HG02852 (cell line): Measurements from ENCODE around the gene TEAD4.

Experiments
- ATAC-seq: cut with Tn5 transposase; IDR thresholded peaks from one replicate; pipeline ENCODE4 v1.9.1; 2021; ENCODE audit warnings: mild to moderate bottlenecking, moderate library complexity; ENCODE audit not compliant: unreplicated experiment

Gene TEAD4

GRCh38 chr12:2960390-2960956, 1.3 kb downstream of the TEAD4 start:
- no peak for ATAC-seq

- ATAC-seq: no peak
Observed at GRCh38 chr12:2960996-2961616, 1.9 kb downstream of the TEAD4 start.

- no peak for ATAC-seq
Observed at GRCh38 chr12:2961705-2962104, 2.5 kb downstream of the TEAD4 start.

- no peak for ATAC-seq
Observed at GRCh38 chr12:2963154-2963759, 4.1 kb downstream of the TEAD4 start.

GRCh38 chr12:2963760-2964292, 4.6 kb downstream of the TEAD4 start:
- no peak for ATAC-seq

GRCh38 chr12:2967651-2968050, 8.5 kb downstream of the TEAD4 start:
- ATAC-seq: no peak

GRCh38 chr12:2970744-2971143, 11.5 kb downstream of the TEAD4 start:
- ATAC-seq: no peak

GRCh38 chr12:2973566-2973965, 14.4 kb downstream of the TEAD4 start:
- ATAC-seq: no peak

GRCh38 chr12:2974560-2974971, 15.4 kb downstream of the TEAD4 start:
- ATAC-seq: no peak

- no peak for ATAC-seq
Observed at GRCh38 chr12:2976581-2976996, 17.4 kb downstream of the TEAD4 start.

- ATAC-seq: no peak
Observed at GRCh38 chr12:2977776-2978175, 18.6 kb downstream of the TEAD4 start.

- ATAC-seq: no peak
Observed at GRCh38 chr12:2979806-2980205, 20.6 kb downstream of the TEAD4 start.

GRCh38 chr12:2980630-2981029, 21.4 kb downstream of the TEAD4 start:
- ATAC-seq: no peak

GRCh38 chr12:2982361-2982760, 23.2 kb downstream of the TEAD4 start:
- ATAC-seq: no peak

GRCh38 chr12:2984249-2984648, 25.1 kb downstream of the TEAD4 start:
- ATAC-seq: no peak

GRCh38 chr12:2984698-2985097, 25.5 kb downstream of the TEAD4 start:
- ATAC-seq: no peak

GRCh38 chr12:2986876-2987275, 27.7 kb downstream of the TEAD4 start:
- ATAC-seq: no peak

GRCh38 chr12:2988494-2988893, 29.3 kb downstream of the TEAD4 start:
- ATAC-seq: no peak

GRCh38 chr12:2992724-2993123, 33.5 kb downstream of the TEAD4 start:
- ATAC-seq: no peak

- ATAC-seq: no peak
Observed at GRCh38 chr12:2997989-2998670, 38.9 kb downstream of the TEAD4 start.

GRCh38 chr12:2998789-2999264, 39.6 kb downstream of the TEAD4 start:
- no peak for ATAC-seq
